HG03064 (cell line): ENCODE measurements around the gene GSDMA.

Source experiments
- ATAC-seq: cut with Tn5 transposase; IDR thresholded peaks from one replicate; pipeline ENCODE4 v1.9.1; 2021; ENCODE audit warnings: low read depth; ENCODE audit not compliant: unreplicated experiment

GSDMA gene

DNA sequence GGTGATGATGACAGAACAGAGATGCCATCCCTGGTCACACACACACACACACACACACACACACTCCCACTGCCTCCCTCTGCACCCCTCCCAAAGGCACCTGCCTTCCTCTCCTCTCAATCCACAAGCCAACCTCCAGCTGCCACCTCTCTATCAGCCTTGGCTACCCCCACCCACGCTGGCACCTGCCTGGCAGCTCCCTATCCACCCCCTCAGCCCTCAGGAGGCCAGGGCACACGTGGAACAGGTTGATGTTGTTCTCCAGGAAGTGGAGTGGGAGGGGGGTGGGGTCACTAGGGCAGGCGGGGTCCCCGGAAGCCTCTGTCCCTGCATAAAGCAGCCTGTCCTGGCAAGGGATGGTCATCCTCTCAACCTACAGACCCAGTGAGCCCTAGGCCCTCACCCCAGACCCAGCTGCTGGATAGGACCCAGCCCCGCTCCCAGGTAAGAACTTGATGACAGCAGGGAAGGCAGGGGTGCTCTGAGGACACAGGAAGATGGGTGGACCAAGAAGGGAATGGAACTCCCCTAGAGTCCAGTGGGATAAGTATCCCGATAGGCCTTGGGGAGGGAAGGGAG is at the start of gene GSDMA:
Gene GSDMA (plus strand): TSS at position 363 of the 579 bp plus-strand sequence. CDS start 2,684 bp downstream, outside the sequence.
- ATAC-seq = no peak

DNA sequence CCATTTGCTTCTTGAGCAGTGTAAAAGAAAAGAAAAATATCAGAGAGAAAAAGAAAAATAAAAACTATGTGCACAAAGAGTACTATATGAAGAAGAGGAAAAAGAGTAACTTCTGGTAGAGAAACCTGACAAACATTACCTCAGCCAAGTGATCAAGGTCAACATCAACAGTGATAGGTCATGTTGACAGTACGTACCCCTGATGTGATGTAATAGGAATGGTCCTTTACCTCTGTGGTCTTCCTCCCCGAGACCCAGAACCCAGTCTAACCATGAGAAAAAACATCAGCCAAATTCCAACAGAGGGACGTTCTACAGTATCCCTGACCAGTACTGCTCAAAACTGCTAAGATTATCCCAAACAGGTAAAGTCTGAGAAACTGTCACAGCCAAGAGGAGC is 48.8 kb upstream of the GSDMA start:
- ATAC-seq = no peak

- no peak for ATAC-seq
These were observed 47.2 kb upstream of the GSDMA start for GRCh38 chr17:39915559-39915958.

- ATAC-seq = no peak
These were observed 45.9 kb upstream of the GSDMA start for GRCh38 chr17:39916918-39917317.

DNA sequence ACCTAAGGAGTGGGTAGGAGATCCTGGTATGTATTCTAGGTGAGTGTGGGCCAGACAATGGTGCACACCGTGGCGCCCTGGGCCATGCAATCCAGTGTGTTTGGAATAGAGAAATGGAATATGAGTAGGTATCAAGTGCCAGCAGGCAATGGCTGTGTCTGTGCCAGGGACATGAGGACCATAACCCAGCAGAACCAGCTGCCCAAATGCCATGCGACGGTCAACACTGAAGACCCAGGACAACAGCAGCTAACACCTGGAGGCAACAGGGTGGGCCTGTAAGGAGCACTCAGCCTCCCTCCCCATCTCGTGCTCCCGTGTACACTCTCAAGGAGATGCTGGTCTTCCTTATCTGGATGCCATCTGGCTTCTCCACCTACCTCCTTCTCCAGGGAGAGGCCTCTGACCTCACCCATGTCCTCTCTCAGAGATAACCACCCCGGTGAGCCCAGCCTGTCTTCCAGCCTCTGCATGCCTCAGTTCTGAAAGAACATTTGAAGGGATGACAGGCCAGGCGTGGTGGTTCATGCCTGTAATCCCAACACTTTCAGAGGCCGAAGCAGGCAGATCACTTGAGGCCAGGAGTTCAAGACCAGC is 43.6 kb upstream of the GSDMA start:
- no peak for ATAC-seq

DNA sequence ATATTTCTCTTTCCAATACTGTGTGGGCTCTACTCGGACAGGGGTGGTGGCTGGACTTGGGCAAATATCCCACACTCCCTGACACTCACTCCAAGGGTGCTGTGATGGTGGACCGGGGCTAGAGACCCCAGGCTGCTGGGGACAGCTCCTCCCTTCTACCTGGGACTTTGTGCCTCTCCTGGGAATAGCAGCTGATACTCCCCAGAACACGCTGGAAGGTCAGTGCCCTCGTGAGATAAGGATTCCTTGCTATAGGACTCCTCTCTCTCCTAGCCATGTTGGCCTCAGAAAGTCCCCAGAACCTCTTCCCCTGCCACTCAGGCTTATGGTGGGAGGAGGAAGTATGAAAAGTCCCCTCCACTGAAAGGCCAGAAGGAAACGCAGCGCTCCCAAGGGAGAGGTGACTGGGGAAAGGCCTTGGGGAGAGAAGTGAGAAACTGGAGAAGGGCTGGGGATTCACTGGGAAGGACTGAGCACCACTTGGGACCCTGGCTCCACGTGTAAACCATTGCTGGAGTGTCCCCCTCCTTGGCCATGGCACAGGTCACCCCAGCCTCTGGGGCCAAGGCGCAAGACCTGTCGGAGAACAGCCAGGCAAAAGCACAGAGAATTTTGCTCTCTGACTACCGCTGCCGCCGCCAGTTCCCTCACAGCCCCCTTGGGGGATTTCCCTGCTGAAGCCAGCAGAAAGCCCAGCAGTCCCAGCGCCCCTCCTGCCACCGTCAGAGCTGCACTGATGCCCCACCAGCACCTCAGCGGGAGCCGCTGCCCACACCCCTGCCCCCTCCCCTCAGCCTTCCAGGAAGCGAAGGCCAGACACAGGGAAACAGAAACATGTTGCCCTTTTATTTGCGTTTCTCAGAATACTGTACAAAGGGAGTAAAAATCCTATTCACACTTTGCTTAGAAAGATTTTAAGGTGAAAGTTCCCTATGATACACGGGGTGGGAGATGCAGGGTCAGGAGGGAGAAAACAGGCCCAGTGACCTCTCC is 42.3 kb upstream of the GSDMA start:
- no peak for ATAC-seq

DNA sequence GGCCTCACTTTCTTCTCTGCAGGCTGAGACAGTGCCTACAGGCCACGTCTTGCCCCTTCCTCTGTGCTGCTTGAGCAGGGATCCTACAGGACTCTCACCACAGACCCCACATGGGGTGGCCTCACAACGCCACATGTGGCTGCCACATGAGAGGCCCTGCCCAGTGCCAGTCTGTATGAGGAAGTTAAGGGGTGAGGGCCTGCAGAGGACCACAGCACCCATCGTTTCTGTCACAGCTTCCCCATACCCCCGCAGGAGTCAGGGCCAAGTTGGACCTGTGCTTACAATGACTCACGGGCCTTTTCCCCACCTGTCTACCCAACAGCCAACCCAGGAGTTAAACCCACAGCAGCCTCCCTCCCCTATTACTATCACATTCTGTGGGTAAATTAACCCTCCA is 41.5 kb upstream of the GSDMA start:
- ATAC-seq = no peak

DNA sequence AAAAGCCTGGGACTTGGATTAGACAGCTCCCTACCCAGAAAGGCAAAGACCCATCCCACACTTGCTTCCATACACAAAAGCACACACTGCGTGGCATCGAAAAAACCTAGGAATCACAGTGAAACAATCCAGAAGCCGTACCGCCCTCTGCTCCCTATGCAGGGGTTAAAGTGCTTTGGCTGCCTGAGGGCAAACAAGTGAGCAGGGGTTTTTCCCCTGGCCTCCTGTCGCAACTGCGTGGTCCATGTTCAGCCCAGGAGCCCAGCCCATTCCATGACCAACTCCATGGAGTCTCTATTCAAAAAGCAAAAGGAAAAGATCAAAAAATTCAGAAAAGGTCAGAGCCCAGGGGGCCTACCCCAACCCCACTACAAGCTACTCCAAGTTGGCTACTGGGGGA is 40.8 kb upstream of the GSDMA start:
- no peak for ATAC-seq

- ATAC-seq = no peak
These were observed 39.6 kb upstream of the GSDMA start for GRCh38 chr17:39923230-39923629.

DNA sequence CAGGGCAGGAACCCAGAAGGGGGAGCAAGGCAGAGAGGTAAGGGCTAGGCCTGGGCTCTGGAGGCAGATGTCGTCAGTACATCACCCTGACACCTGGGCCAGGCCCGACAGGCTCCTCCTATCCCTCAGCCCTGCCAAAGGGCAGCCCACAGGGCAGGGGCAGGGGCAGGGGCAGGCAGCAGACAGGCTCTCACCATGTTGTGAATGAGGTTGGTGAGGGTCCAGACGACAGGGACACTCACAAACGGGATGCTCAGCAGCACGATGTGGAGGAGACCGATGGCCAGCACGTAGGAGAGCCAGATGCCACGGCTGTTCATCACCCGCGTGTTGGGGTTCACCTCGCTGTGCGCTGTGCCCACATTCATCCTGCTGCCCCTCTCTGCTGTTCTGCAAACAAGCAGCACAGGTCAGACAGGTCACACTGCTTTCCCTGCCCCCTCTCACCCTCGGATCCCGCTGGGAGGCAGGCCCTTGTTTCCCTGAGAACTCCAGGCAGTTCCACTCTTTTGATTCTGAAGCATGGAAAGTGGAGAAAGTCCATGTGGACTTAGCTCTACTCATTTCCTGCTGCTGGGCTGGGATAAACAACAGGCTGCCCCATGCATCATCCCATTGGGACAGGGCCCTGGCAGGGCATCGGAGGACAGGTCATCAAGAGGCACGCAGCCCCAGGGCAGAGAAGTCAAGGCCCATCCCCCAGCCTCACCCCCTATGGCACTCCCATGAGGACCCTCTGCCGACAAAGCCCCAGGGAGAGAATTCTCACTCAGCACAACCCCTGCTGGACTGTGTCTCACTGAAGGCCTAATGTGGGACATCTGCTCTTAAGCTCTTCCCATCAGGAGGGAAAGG is 38.7 kb upstream of the GSDMA start:
- no peak for ATAC-seq

GRCh38 chr17:39924691-39925055 is 38.1 kb upstream of the GSDMA start:
- ATAC-seq = no peak

DNA sequence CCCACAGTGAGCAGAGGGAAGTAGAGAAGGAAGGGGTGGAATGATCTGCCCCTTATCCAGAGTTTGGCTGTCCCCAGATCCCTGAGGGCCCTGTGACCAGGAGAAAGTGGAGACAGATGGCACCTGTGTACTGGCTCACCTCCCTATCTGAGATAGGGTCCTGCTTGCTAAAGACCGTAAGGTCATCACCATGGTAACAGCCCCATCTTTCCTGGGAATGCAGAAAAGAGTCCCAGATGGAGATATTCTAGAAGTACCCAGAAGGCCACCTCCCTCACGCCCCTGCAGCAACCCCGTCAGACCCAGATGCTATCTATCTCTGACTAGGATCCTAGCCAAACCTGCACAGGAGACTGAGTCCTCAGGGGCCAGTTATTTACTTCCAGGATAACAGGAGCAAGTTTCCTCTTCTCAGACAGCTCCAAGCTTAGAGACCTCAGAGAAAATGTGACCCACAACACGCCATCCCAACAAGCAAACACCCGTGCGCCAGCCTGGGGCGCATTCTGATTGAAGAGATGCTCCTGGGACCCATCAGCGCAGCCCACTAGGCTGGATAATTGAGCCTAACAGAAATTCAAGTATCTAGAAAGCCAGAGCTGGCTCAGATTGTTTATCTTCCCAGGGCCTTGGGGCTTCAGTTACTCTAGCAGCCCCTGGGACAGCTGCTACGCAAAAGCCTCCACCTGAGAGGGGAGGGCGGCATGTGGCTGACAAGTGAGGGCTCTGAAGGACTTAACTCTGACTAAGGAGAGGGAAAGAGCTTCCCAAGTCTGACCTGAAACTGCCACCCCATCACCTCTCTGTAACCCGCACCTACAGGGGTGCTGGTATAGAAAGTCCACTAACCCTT is 37.3 kb upstream of the GSDMA start:
- no peak for ATAC-seq

DNA sequence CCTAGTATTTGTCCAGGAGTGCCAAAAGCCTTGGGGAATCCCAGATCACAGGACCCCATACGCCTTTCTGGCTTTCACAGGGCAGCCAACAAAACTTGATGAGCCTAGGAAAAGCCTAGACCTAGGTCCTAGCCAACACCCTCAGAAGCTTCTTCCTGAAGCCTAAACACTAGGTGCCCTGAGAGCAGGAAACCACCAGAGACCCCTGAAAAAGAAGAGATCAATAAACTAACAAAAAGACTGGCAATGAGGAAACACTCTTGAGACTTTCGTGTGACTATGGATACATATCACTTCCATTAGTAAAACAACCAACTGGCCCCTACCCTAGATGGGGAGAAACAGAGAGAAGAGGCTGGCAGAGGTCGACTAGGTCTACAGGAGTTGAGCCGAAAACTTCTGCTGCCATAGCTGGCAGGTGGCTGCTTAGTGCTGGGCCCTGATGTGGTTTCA is 36.6 kb upstream of the GSDMA start:
- no peak for ATAC-seq

DNA sequence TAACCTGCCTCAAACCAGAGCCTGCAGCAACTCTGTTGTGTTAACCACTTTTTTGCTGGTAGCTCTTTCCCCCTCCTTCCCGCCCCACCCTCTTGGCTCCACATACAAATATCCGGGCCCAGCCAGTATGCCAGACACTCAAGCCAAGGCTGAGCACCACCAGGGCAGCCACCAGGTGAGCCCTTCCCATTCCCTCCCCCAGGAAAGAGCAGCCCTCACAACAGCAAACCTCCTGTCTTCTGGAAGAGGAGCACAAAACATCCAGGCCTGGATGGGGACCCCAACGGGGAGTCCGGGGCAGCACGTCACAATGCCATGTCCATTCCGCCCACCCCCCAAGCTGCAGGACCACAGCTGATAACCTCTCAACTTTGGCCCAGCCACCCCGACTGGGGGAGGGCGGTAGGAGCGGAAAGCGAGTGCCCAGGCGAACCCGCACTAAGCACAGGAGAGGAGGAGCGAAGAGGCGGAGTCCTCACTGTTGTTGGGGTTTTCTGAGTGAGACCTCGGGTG is 36.2 kb upstream of the GSDMA start:
- ATAC-seq = no peak

DNA sequence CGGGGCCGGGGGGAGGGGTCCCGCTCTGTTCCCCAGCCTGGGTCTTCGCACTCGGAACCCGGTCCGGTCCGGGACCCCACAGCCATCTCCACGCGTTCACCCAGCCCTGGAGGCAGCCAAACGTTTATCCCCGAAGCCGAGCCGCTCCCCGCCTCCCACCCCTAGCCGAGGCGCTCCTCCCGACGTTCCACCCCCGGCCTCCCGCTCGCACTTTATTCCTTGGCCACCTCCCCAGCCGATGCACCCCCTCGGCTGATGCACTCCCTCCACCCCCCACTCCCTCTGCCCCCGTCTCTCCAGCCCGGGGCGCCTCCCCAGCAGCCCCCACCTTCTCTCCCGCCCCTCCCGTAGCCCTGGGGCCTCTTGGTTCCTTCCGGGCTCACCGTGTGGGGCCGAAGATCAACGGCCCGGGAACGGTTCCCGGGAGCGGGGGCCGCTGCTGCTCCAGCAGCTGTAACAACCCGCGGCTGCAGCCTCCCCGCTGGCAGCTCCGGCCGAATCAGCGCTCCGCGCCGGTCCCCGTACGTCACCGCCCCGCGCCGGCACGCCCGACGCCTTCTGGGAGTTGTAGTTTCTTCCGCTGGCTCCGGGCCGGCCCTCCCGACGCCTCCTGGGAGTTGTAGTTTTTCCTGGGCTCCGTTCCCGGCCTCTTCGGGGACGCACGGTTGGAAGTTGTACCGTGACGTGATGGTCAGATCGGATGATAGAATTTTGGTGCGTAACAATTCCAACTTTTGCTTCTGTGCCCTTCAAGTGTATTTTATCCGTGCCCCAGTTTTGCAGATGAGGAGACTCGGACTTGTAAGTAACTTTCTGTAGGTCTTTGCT is 35.5 kb upstream of the GSDMA start, which contains the start of the genes LRRC3C and ORMDL3:
Gene LRRC3C (plus strand): TSS at position 632 of the 828 bp plus-strand sequence. CDS start 13,792 bp downstream, outside the sequence.
Gene ORMDL3 (minus strand): TSS at position 501 of the 828 bp plus-strand sequence. CDS start 3,398 bp downstream, outside the sequence.
- peak; percentile 63 for ATAC-seq

DNA sequence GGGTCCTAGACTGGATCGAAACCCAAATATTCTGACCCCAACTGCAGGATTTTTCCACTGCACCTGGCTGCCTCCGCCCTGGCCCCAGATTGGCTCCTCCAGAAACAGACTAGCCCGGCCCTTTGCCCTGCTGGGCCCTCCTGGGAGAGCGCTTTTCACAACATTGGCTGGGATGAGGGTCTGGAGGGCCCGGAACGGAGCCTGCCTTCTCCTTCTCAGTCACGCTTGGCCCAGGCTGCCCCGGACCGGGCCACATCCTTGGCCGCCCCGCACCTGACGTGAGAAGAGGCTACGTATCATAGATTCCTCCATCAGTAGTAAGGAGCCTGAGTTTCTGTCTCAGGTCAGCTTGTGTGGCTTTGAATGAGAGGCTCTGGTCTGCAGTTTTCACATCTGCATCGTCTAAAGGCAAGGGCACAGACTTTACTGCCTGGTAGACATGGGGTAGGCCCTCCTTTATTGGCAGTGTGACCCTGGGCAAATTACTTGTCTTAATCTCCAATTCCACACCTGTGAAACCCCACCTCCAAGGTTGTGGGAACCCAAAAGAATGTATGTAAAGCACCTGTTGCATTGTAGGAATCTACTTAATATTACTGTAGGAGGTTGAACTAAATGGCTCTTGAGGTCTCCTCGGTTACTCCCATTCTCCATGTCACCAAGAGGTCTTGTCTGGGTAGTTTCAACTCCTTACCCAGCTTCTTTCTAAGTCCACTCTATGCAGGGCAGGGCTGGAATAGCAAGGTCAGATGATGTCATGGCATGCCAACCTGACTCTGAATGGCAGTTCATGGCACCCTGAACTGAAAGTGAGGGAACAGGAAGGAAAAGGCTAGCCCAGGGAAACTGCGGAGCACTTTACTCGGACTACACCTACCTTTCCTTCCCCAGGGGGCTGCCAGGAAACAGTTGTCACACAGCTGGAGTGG is 34.6 kb upstream of the GSDMA start:
- ATAC-seq = no peak
